Measurements from ENCODE around the gene ARPP19.

DNA sequence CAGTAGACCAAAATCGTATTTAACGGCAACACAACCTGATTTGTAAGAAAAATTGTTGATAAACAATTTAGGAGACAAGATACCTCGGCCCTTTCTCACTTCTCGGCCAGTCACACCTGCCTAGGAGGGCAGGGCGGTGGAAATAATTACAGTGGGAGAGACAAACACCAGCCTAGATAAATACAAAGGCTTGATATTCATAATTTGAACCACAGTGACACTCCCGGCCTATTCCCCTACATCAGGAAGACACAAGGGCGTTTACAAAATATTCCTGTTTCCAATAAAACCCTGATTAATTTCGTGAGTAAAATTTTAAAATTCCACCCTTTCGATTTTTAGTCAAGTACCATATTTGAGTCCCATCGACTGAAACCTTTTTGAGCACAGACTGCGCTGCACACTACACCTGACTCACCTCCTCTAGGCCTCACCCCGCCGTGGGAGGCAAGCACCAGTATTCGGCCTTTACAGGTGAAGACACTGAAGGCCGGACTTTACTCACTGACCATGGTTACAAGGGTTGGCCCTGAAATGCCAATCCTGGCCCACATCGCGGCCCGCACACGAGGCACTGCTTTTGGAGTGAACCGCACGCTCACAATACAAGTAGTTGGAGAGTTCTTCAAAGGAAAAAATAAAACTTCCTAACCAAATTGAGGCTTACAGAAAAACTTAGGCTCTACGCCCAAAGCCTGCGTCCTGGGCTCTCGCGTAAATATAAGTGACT, 794 bp downstream of the ARPP19 start:
- TF ChIP-seq, protein P1, sequence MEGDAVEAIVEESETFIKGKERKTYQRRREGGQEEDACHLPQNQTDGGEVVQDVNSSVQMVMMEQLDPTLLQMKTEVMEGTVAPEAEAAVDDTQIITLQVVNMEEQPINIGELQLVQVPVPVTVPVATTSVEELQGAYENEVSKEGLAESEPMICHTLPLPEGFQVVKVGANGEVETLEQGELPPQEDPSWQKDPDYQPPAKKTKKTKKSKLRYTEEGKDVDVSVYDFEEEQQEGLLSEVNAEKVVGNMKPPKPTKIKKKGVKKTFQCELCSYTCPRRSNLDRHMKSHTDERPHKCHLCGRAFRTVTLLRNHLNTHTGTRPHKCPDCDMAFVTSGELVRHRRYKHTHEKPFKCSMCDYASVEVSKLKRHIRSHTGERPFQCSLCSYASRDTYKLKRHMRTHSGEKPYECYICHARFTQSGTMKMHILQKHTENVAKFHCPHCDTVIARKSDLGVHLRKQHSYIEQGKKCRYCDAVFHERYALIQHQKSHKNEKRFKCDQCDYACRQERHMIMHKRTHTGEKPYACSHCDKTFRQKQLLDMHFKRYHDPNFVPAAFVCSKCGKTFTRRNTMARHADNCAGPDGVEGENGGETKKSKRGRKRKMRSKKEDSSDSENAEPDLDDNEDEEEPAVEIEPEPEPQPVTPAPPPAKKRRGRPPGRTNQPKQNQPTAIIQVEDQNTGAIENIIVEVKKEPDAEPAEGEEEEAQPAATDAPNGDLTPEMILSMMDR (IDR thresholded peaks at IDR 0.05), result no peak
- no peak for TF ChIP-seq POLR2A (IDR thresholded peaks at IDR 0.05)

Measured in adrenal gland (tissue), 5 donors.